ENCODE data around the gene CREB3. TPM values are rescaled to one million over a fixed set of nuclear protein-coding genes. Genes with fewer than 3 reads are reported as not detected.

CREB3 gene
- polyA plus RNA-seq, 1 donor from 2014 or later = 88.4 TPM

DNA sequence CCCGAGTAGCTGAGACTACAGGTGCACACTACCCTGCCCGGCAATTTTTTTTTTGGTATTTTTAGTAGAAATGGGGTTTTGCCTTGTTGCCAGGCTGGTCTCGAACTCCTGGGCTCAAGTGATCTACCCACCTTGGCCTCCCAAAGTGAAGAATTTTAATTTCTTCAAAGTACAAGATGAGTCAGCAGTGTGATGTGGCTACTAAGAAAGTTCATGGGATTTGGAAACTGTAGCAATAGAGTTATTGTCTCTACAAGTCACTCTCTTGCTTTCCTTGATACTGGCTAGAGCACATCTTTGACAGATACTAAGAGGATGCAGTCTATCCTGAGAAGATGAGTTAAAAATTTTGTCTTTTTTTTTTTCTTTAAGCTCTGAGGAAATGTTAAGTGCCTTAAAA, 1.6 kb downstream of the CREB3 start:
- TF ChIP-seq EP300 (conservative IDR thresholded peaks at IDR 0.05; ENCODE audit: poor library complexity, severe bottlenecking) (no peak), EZH2 (IDR thresholded peaks at IDR 0.05; ENCODE audit: borderline replicate concordance, insufficient read depth, low read length, poor library complexity, severe bottlenecking) (no peak), POLR2AphosphoS5 (IDR thresholded peaks at IDR 0.05) (no peak)
- no peaks in the 10 kb centered on the region for H3K9me3 ChIP-seq (ENCODE audit: low read length)
- H3K27me3 ChIP-seq (ENCODE audit: insufficient read depth, low read depth, low read length) = no peaks in the 10 kb centered on the region
- no peak overlapping the region for H3K27ac ChIP-seq (ENCODE audit: low read length)
- no peaks in the 10 kb centered on the region for H4K20me1 ChIP-seq (ENCODE audit: insufficient read depth)
- H3K36me3 ChIP-seq (ENCODE audit: insufficient read depth, low read length) = no peaks in the 10 kb centered on the region
- H3K9ac ChIP-seq (ENCODE audit: low read length) = no peak overlapping the region
- H3K4me2 ChIP-seq (ENCODE audit: low read length) = no peak overlapping the region
- H3F3A ChIP-seq (ENCODE audit: insufficient read depth, low read length, poor library complexity, severe bottlenecking) = no peaks in the 10 kb centered on the region
- peak overlapping the region; percentile 81 for H3K4me3 ChIP-seq (ENCODE audit: low read length)
- no peak overlapping the region for H2AFZ ChIP-seq (ENCODE audit: low read depth, low read length)
- peaks cover 26% of the 10 kb centered on the region for H3K79me2 ChIP-seq (replicated peaks; ENCODE audit: insufficient read depth, low read length)
- H3K9me2 ChIP-seq (ENCODE audit: insufficient read depth, low read length) = no peaks in the 10 kb centered on the region

GRCh38 chr9:35736201-35736633, 3.8 kb downstream of the CREB3 start:
- H3K36me3 ChIP-seq (ENCODE audit: insufficient read depth, low read length) = no peaks in the 10 kb centered on the region
- no peak overlapping the region for H3K27ac ChIP-seq (ENCODE audit: low read length)
- no peaks in the 10 kb centered on the region for H3K27me3 ChIP-seq (ENCODE audit: insufficient read depth, low read depth, low read length)
- H3K79me2 ChIP-seq (replicated peaks; ENCODE audit: insufficient read depth, low read length) = peaks cover 5% of the 10 kb centered on the region
- no peak overlapping the region for H3K4me3 ChIP-seq (ENCODE audit: low read length)
- H3K9me3 ChIP-seq (ENCODE audit: low read length) = no peaks in the 10 kb centered on the region
- H2AFZ ChIP-seq (ENCODE audit: low read depth, low read length) = no peak overlapping the region
- no peaks in the 10 kb centered on the region for H3K9me2 ChIP-seq (ENCODE audit: insufficient read depth, low read length)
- TF ChIP-seq RAD21 (conservative IDR thresholded peaks at IDR 0.05) = peak; percentile 68
- TF ChIP-seq CTCF (IDR thresholded peaks at IDR 0.05; ENCODE audit: poor library complexity, severe bottlenecking) = peak; percentile 79
- no peak for TF ChIP-seq EZH2 (IDR thresholded peaks at IDR 0.05; ENCODE audit: borderline replicate concordance, insufficient read depth, low read length, poor library complexity, severe bottlenecking)
- peak; percentile 74 for TF ChIP-seq SMC3 (conservative IDR thresholded peaks at IDR 0.05; ENCODE audit: poor library complexity)
- no peaks in the 10 kb centered on the region for H3F3A ChIP-seq (ENCODE audit: insufficient read depth, low read length, poor library complexity, severe bottlenecking)
- no peak overlapping the region for H3K9ac ChIP-seq (ENCODE audit: low read length)
- H4K20me1 ChIP-seq (ENCODE audit: insufficient read depth) = no peaks in the 10 kb centered on the region
- no peak overlapping the region for H3K4me2 ChIP-seq (ENCODE audit: low read length)

- Histone ChIP-seq H3K4me3 (ENCODE audit: low read length) (no peak overlapping the region), H3K27ac (ENCODE audit: low read length) (no peak overlapping the region), H3K79me2 (replicated peaks; ENCODE audit: insufficient read depth, low read length) (no peaks in the 10 kb centered on the region), H3K9me3 (ENCODE audit: low read length) (no peaks in the 10 kb centered on the region), H3K9me2 (ENCODE audit: insufficient read depth, low read length) (no peaks in the 10 kb centered on the region), H3K4me2 (ENCODE audit: low read length) (no peak overlapping the region), H4K20me1 (ENCODE audit: insufficient read depth) (no peaks in the 10 kb centered on the region), H2AFZ (ENCODE audit: low read depth, low read length) (no peak overlapping the region), H3F3A (ENCODE audit: insufficient read depth, low read length, poor library complexity, severe bottlenecking) (no peaks in the 10 kb centered on the region), H3K27me3 (ENCODE audit: insufficient read depth, low read depth, low read length) (no peaks in the 10 kb centered on the region), H3K36me3 (ENCODE audit: insufficient read depth, low read length) (no peaks in the 10 kb centered on the region), H3K9ac (ENCODE audit: low read length) (no peak overlapping the region)
- no peak for TF ChIP-seq RAD21 (conservative IDR thresholded peaks at IDR 0.05)
- no peak for TF ChIP-seq EZH2 (IDR thresholded peaks at IDR 0.05; ENCODE audit: borderline replicate concordance, insufficient read depth, low read length, poor library complexity, severe bottlenecking)
- TF ChIP-seq MXI1 (conservative IDR thresholded peaks at IDR 0.05; ENCODE audit: poor library complexity, severe bottlenecking) = no peak
- TF ChIP-seq SMC3 (conservative IDR thresholded peaks at IDR 0.05; ENCODE audit: poor library complexity) = no peak
- no peak for TF ChIP-seq CTCF (IDR thresholded peaks at IDR 0.05; ENCODE audit: poor library complexity, severe bottlenecking)
- no peak for TF ChIP-seq TAF1 (IDR thresholded peaks at IDR 0.05; ENCODE audit: low read depth)
- TF ChIP-seq EP300 (conservative IDR thresholded peaks at IDR 0.05; ENCODE audit: poor library complexity, severe bottlenecking) = no peak
- TF ChIP-seq, protein P1, sequence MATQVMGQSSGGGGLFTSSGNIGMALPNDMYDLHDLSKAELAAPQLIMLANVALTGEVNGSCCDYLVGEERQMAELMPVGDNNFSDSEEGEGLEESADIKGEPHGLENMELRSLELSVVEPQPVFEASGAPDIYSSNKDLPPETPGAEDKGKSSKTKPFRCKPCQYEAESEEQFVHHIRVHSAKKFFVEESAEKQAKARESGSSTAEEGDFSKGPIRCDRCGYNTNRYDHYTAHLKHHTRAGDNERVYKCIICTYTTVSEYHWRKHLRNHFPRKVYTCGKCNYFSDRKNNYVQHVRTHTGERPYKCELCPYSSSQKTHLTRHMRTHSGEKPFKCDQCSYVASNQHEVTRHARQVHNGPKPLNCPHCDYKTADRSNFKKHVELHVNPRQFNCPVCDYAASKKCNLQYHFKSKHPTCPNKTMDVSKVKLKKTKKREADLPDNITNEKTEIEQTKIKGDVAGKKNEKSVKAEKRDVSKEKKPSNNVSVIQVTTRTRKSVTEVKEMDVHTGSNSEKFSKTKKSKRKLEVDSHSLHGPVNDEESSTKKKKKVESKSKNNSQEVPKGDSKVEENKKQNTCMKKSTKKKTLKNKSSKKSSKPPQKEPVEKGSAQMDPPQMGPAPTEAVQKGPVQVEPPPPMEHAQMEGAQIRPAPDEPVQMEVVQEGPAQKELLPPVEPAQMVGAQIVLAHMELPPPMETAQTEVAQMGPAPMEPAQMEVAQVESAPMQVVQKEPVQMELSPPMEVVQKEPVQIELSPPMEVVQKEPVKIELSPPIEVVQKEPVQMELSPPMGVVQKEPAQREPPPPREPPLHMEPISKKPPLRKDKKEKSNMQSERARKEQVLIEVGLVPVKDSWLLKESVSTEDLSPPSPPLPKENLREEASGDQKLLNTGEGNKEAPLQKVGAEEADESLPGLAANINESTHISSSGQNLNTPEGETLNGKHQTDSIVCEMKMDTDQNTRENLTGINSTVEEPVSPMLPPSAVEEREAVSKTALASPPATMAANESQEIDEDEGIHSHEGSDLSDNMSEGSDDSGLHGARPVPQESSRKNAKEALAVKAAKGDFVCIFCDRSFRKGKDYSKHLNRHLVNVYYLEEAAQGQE (IDR thresholded peaks at IDR 0.05; ENCODE audit: borderline replicate concordance) = no peak
- TF ChIP-seq POLR2AphosphoS5 (IDR thresholded peaks at IDR 0.05) = no peak
These were observed 4.7 kb downstream of the CREB3 start for GRCh38 chr9:35737143-35737542.

All from neural cell (in vitro differentiated cells).